Measurements from ENCODE around the gene CDH13.

- TF ChIP-seq GATA2 (IDR thresholded peaks at IDR 0.05; ENCODE audit: low read depth, low read length): no peak
- no peak for TF ChIP-seq GATA3 (IDR thresholded peaks at IDR 0.05; ENCODE audit: low read depth, low read length)
These were observed 617.3 kb downstream of the CDH13 start for GRCh38 chr16:83244057-83244456.

Data from SH-SY5Y (cell line).